Measurements from ENCODE around the gene CLEC4A. TPM values are rescaled to one million over a fixed set of nuclear protein-coding genes. Genes with fewer than 3 reads are reported as not detected.

CLEC4A gene
- total RNA-seq, 2 experiments from 2014 or later = 0.19 TPM; not detected in 1

Other genes starting within 250 kb of the CLEC4A start
- gene SLC2A3, start 187.4 kb upstream of the CLEC4A start, total RNA-seq = 100 to 1,000 TPM; 227 to 230 TPM
- gene FOXJ2, start 90.9 kb upstream of the CLEC4A start, total RNA-seq = 10 to 100 TPM; 21.4 to 22.5 TPM
- gene C3AR1, start 57.3 kb upstream of the CLEC4A start, total RNA-seq = 1 to 10 TPM; 5.4 to 5.9 TPM
- 10 to 100 TPM; 38.0 to 39.4 TPM for gene NECAP1, start 41.3 kb upstream of the CLEC4A start, total RNA-seq
- gene ZNF705A, start 33.4 kb downstream of the CLEC4A start, total RNA-seq = not detected
- under 1 TPM in 1 of 2 experiments, not detected in 1; 0.15 TPM for gene FAM90A1, start 104.0 kb downstream of the CLEC4A start, total RNA-seq